SK-N-SH (cell line): ENCODE data around the gene GPR183.

Source experiments
- CTCF ChIP-seq: fragments of 200-600 bp; sonication (generic); IDR thresholded peaks from 2 replicates; pipeline ENCODE4 v1.6.1; 2017; ENCODE audit warnings: antibody characterized with exemption, mild to moderate bottlenecking, moderate library complexity
- EP300 ChIP-seq, 2 experiments: IDR thresholded peaks; 2 replicates each; pipeline versions ENCODE4 v1.4.0 to v1.6.1; 2012; ENCODE audit warnings: borderline replicate concordance in 1 of 2, low read depth in 1 of 2, low read length in 1 of 2
- FOXJ3 ChIP-seq: sonication (generic); formaldehyde crosslinking; IDR thresholded peaks from 2 replicates; pipeline ENCODE4 v1.5.1; 2020; ENCODE audit warnings: mild to moderate bottlenecking, missing genetic modification reagents
- GATA2 ChIP-seq: sonication (generic); formaldehyde crosslinking; IDR thresholded peaks from 2 replicates; pipeline ENCODE4 v1.5.0; 2020; ENCODE audit warnings: mild to moderate bottlenecking, missing genetic modification reagents
- JUND ChIP-seq: IDR thresholded peaks from 2 replicates; pipeline ENCODE4 v1.4.0; 2012
- MAX ChIP-seq: IDR thresholded peaks from 2 replicates; pipeline ENCODE4 v1.4.0; 2012; ENCODE audit warnings: low read depth
- RXRA ChIP-seq: IDR thresholded peaks from 2 replicates; pipeline ENCODE4 v1.4.0; 2012; ENCODE audit warnings: low read depth, mild to moderate bottlenecking, borderline replicate concordance
- SMC3 ChIP-seq: IDR thresholded peaks from 2 replicates; pipeline ENCODE4 v1.6.1; 2012; ENCODE audit warnings: low read depth, low read length, improper control_type of control experiment
- TAF1 ChIP-seq: IDR thresholded peaks from 2 replicates; pipeline ENCODE4 v1.6.1; 2012; ENCODE audit warnings: low read depth, mild to moderate bottlenecking, low read length, moderate library complexity, borderline replicate concordance
- TCF12 ChIP-seq: IDR thresholded peaks from 2 replicates; pipeline ENCODE4 v1.4.0; 2012
- USF2 ChIP-seq: fragments of 150-350 bp; IDR thresholded peaks from 2 replicates; pipeline ENCODE4 v1.6.1; 2017; ENCODE audit warnings: antibody characterized with exemption, low read length, low read depth, borderline replicate concordance
- ZBTB33 ChIP-seq: IDR thresholded peaks from 2 replicates; pipeline ENCODE4 v1.4.0; 2012; ENCODE audit warnings: low read depth, borderline replicate concordance

- TF ChIP-seq CTCF, result no peak
- no peak for TF ChIP-seq GATA2 (CRISPR knock-in tag)
- no peak for TF ChIP-seq RXRA
- TF ChIP-seq MAX, result no peak
- no peak for TF ChIP-seq ZBTB33
- no peak for TF ChIP-seq FOXJ3 (CRISPR knock-in tag)
- no peak for TF ChIP-seq TCF12
- TF ChIP-seq SMC3, result no peak
- no peak for TF ChIP-seq TAF1
- TF ChIP-seq EP300 (IDR thresholded peaks at IDR 0.05; ENCODE audit: borderline replicate concordance in 1 of 2, low read depth in 1 of 2, low read length in 1 of 2), result no peak
- no peak for TF ChIP-seq USF2
- no peak for TF ChIP-seq JUND
Observed at GRCh38 chr13:99342723-99343315, 35.6 kb upstream of the GPR183 start.
